Epithelial cell of alveolus of lung (primary cell): ENCODE data around the gene DCHS1. TPM values are rescaled to one million over a fixed set of nuclear protein-coding genes. Genes with fewer than 3 reads are reported as not detected.

Experiments used
- total RNA-seq: library from RNA; depleted of rRNA; stranded (reverse); fragments of >200 nt; gene quantifications from 2 replicates; pipeline ENCODE4 v1.2.1, GENCODE V29; 2015

DCHS1 gene
- 18.1 and 20.1 TPM in 2 replicates for total RNA-seq

GRCh38 chr11:6655790-6656583, at the start of gene DCHS1:
Gene DCHS1, minus strand, starts transcription at chr11:6655809. Its CDS starts 14,196 bp downstream, at chr11:6641613.

GRCh38 chr11:6682936-6683861, 27.6 kb upstream of the DCHS1 start, which contains the start of gene MRPL17:
Gene MRPL17, minus strand, starts transcription at chr11:6683340. Its CDS starts 44 bp downstream, at chr11:6683296.

GRCh38 chr11:6619004-6619745, 36.4 kb downstream of the DCHS1 start, which contains the start of gene TPP1:
Gene TPP1, minus strand, starts transcription at chr11:6619422. Its CDS starts 22 bp downstream, at chr11:6619400.

GRCh38 chr11:6612213-6613041, 43.2 kb downstream of the DCHS1 start, which contains the start of gene TAF10:
Gene TAF10, minus strand, starts transcription at chr11:6612216. Its CDS starts 27 bp downstream, at chr11:6612189.

GRCh38 chr11:6603287-6604080, 52.1 kb downstream of the DCHS1 start, which contains the start of the genes ILK and RRP8:
Gene ILK, plus strand, starts transcription at chr11:6603774. Its CDS starts 498 bp downstream, at chr11:6604272.
Gene RRP8, minus strand, starts transcription at chr11:6603616. Its CDS starts 114 bp downstream, at chr11:6603502.

Other genes starting within 250 kb of the DCHS1 start
- 41.0 and 41.1 TPM in 2 replicates for gene APBB1, start 236.7 kb downstream of the DCHS1 start, total RNA-seq
- 1.4 TPM in 1 of 2 replicates, not detected in the other for gene HPX, start 214.8 kb downstream of the DCHS1 start, total RNA-seq
- gene TRIM3, start 181.9 kb downstream of the DCHS1 start, total RNA-seq = 12.8 and 14.2 TPM in 2 replicates
- gene ARFIP2, start 174.5 kb downstream of the DCHS1 start, total RNA-seq = 53.4 and 79.7 TPM in 2 replicates
- 26.2 and 47.2 TPM in 2 replicates for gene TIMM10B, start 174.3 kb downstream of the DCHS1 start, total RNA-seq
- 1.3 and 6.2 TPM in 2 replicates for gene DNHD1, start 158.5 kb downstream of the DCHS1 start, total RNA-seq
- gene RRP8, start 52.2 kb downstream of the DCHS1 start, total RNA-seq = 8.0 and 11.9 TPM in 2 replicates
- gene ILK, start 52.0 kb downstream of the DCHS1 start, total RNA-seq = 110 and 219 TPM in 2 replicates
- 51.3 and 97.2 TPM in 2 replicates for gene TAF10, start 43.6 kb downstream of the DCHS1 start, total RNA-seq
- gene TPP1, start 36.4 kb downstream of the DCHS1 start, total RNA-seq = 33.9 and 86.9 TPM in 2 replicates
- gene MRPL17, start 27.5 kb upstream of the DCHS1 start, total RNA-seq = 31.9 and 53.4 TPM in 2 replicates
- gene OR2AG2, start 116.2 kb upstream of the DCHS1 start, total RNA-seq = not detected in 2 replicates
- not detected in 2 replicates for gene OR2AG1, start 127.2 kb upstream of the DCHS1 start, total RNA-seq
- gene OR6A2, start 143.9 kb upstream of the DCHS1 start, total RNA-seq = 0.24 TPM in 1 of 2 replicates, not detected in the other
- gene OR10A5, start 189.9 kb upstream of the DCHS1 start, total RNA-seq = not detected in 2 replicates
- not detected in 2 replicates for gene OR10A2, start 207.2 kb upstream of the DCHS1 start, total RNA-seq
- not detected in 2 replicates for gene OR10A4, start 220.8 kb upstream of the DCHS1 start, total RNA-seq
- 0.32 TPM in 1 of 2 replicates, not detected in the other for gene OR2D2, start 236.7 kb upstream of the DCHS1 start, total RNA-seq